Measurements from ENCODE around the gene SPP1.

DNA sequence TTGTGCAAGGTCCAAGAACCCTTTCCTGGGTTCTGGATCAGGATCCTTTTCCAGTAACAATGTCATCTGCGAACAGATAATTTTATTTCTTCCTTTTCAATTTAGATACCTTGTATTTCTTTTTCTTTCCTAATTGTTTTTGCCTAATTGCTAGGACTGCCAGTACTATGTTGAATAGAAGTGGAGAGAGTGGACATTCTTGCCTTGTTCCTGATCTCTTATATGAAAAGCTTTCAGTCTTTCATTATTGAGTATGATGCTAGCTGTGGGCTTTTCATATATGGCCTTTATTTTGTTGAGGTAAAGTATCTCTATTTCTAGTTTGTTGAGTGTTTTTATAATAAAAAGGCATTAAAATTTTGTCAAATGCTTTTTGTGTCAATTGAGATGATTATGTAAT lies 42.2 kb upstream of the SPP1 start:
- no peak for TF ChIP-seq POLR2A (IDR thresholded peaks at IDR 0.05; ENCODE audit: borderline replicate concordance, extremely low read depth, insufficient read depth, insufficient read length)
- TF ChIP-seq RAD21 (IDR thresholded peaks at IDR 0.05; ENCODE audit: low read depth), result no peak
- TF ChIP-seq EZH2 (IDR thresholded peaks at IDR 0.05), result no peak
- TF ChIP-seq, protein P1, sequence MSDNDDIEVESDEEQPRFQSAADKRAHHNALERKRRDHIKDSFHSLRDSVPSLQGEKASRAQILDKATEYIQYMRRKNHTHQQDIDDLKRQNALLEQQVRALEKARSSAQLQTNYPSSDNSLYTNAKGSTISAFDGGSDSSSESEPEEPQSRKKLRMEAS (IDR thresholded peaks at IDR 0.05), result no peak
- TF ChIP-seq, protein P2, sequence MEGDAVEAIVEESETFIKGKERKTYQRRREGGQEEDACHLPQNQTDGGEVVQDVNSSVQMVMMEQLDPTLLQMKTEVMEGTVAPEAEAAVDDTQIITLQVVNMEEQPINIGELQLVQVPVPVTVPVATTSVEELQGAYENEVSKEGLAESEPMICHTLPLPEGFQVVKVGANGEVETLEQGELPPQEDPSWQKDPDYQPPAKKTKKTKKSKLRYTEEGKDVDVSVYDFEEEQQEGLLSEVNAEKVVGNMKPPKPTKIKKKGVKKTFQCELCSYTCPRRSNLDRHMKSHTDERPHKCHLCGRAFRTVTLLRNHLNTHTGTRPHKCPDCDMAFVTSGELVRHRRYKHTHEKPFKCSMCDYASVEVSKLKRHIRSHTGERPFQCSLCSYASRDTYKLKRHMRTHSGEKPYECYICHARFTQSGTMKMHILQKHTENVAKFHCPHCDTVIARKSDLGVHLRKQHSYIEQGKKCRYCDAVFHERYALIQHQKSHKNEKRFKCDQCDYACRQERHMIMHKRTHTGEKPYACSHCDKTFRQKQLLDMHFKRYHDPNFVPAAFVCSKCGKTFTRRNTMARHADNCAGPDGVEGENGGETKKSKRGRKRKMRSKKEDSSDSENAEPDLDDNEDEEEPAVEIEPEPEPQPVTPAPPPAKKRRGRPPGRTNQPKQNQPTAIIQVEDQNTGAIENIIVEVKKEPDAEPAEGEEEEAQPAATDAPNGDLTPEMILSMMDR (IDR thresholded peaks at IDR 0.05 in 2 of 3, conservative IDR thresholded peaks at IDR 0.05 in 1 of 3; ENCODE audit: borderline replicate concordance in 1 of 3, insufficient read depth in 1 of 3, low read depth in 2 of 3, low read length in 2 of 3), result no peak
- no peak for TF ChIP-seq JUND (IDR thresholded peaks at IDR 0.05)
- TF ChIP-seq TCF7L2 (IDR thresholded peaks at IDR 0.05; ENCODE audit: borderline replicate concordance, extremely low read depth, insufficient read depth, insufficient read length), result no peak
- no peak for TF ChIP-seq SP1 (IDR thresholded peaks at IDR 0.05; ENCODE audit: low read depth)
- no peak for TF ChIP-seq YY1 (IDR thresholded peaks at IDR 0.05; ENCODE audit: extremely low read depth, insufficient replicate concordance, low read depth, low read length)
- TF ChIP-seq, protein P3, sequence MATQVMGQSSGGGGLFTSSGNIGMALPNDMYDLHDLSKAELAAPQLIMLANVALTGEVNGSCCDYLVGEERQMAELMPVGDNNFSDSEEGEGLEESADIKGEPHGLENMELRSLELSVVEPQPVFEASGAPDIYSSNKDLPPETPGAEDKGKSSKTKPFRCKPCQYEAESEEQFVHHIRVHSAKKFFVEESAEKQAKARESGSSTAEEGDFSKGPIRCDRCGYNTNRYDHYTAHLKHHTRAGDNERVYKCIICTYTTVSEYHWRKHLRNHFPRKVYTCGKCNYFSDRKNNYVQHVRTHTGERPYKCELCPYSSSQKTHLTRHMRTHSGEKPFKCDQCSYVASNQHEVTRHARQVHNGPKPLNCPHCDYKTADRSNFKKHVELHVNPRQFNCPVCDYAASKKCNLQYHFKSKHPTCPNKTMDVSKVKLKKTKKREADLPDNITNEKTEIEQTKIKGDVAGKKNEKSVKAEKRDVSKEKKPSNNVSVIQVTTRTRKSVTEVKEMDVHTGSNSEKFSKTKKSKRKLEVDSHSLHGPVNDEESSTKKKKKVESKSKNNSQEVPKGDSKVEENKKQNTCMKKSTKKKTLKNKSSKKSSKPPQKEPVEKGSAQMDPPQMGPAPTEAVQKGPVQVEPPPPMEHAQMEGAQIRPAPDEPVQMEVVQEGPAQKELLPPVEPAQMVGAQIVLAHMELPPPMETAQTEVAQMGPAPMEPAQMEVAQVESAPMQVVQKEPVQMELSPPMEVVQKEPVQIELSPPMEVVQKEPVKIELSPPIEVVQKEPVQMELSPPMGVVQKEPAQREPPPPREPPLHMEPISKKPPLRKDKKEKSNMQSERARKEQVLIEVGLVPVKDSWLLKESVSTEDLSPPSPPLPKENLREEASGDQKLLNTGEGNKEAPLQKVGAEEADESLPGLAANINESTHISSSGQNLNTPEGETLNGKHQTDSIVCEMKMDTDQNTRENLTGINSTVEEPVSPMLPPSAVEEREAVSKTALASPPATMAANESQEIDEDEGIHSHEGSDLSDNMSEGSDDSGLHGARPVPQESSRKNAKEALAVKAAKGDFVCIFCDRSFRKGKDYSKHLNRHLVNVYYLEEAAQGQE (IDR thresholded peaks at IDR 0.05; ENCODE audit: low read depth), result no peak
- TF ChIP-seq POLR2AphosphoS5 (IDR thresholded peaks at IDR 0.05; ENCODE audit: low read depth, low read length), result no peak
